Measurements from ENCODE around the gene LMBR1. TPM values are rescaled to one million over a fixed set of nuclear protein-coding genes. Genes with fewer than 3 reads are reported as not detected.

LMBR1 gene
- total RNA-seq, 1 donor from 2014 or later: 49.7 TPM

DNA sequence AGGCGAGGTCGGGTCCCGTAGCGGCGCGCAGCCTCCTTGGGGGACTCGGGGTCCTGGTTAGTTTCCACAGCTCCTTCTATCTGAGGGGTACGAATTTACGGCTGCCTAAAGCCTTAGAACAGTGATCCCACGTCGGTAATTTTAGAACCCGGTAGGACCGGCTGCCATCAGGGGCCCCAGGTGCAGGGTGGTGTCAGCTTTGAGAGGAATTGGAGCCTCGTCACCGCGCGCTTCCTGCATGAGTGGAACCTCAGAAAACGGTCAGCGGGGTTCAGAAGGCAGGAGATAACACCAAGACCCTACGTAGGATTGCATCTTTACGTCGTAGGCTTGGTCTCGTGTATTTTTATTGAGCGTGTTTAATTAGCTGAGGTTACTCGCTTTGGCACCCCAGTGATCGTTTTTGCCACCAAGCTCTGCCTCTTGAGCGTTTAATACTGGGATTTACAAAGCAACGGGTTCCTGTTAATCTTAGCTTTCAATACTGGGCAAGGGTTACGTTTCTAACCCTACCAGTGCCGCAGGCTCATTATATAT is 252.0 kb downstream of the LMBR1 start:
- Mint-ChIP-seq H3K36me3 (ENCODE audit: low read depth, unreplicated experiment) (no peaks in the 10 kb centered on the region), H3K9me3 (ENCODE audit: unreplicated experiment) (peaks cover 7% of the 10 kb centered on the region), H3K4me1 (ENCODE audit: low read depth, unreplicated experiment) (peaks cover 7% of the 10 kb centered on the region), H3K27ac (ENCODE audit: unreplicated experiment) (peak overlapping the region; percentile 95), H3K4me3 (ENCODE audit: unreplicated experiment) (peak overlapping the region; percentile 93), H3K27me3 (ENCODE audit: low read depth, unreplicated experiment) (no peaks in the 10 kb centered on the region)
- DNase-seq (ENCODE audit: low read depth) (peak; percentile 49), FAIRE-seq (no peak)
- TF ChIP-seq EZH2 (IDR thresholded peaks at IDR 0.05; ENCODE audit: insufficient read depth, low read length): no peak
- TF ChIP-seq, protein P1, sequence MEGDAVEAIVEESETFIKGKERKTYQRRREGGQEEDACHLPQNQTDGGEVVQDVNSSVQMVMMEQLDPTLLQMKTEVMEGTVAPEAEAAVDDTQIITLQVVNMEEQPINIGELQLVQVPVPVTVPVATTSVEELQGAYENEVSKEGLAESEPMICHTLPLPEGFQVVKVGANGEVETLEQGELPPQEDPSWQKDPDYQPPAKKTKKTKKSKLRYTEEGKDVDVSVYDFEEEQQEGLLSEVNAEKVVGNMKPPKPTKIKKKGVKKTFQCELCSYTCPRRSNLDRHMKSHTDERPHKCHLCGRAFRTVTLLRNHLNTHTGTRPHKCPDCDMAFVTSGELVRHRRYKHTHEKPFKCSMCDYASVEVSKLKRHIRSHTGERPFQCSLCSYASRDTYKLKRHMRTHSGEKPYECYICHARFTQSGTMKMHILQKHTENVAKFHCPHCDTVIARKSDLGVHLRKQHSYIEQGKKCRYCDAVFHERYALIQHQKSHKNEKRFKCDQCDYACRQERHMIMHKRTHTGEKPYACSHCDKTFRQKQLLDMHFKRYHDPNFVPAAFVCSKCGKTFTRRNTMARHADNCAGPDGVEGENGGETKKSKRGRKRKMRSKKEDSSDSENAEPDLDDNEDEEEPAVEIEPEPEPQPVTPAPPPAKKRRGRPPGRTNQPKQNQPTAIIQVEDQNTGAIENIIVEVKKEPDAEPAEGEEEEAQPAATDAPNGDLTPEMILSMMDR (IDR thresholded peaks at IDR 0.05; ENCODE audit: insufficient read depth, low read depth, low read length): no peak
- Histone ChIP-seq H4K20me1 (ENCODE audit: insufficient read depth, low read length) (no peaks in the 10 kb centered on the region), H3K36me3 (ENCODE audit: insufficient read depth, low read length) (no peaks in the 10 kb centered on the region), H3K9me3 (ENCODE audit: insufficient read depth, low read depth, low read length) (no peaks in the 10 kb centered on the region), H3K9ac (ENCODE audit: low read length) (peak overlapping the region; percentile 90), H3K4me3 (ENCODE audit: insufficient read depth, low read depth, low read length) (peak overlapping the region; percentile 79), H3K27me3 (ENCODE audit: insufficient read depth, low read length) (no peaks in the 10 kb centered on the region), H2AFZ (ENCODE audit: low read depth, low read length) (peak overlapping the region; percentile 93), H3K27ac (ENCODE audit: low read depth, low read length) (peak overlapping the region; percentile 88), H3K79me2 (ENCODE audit: insufficient read depth, low read length) (peaks cover 17% of the 10 kb centered on the region), H3K4me2 (ENCODE audit: low read length) (peak overlapping the region; percentile 82), H3K4me1 (ENCODE audit: insufficient read depth, low read length) (peaks cover 3% of the 10 kb centered on the region)

DNA sequence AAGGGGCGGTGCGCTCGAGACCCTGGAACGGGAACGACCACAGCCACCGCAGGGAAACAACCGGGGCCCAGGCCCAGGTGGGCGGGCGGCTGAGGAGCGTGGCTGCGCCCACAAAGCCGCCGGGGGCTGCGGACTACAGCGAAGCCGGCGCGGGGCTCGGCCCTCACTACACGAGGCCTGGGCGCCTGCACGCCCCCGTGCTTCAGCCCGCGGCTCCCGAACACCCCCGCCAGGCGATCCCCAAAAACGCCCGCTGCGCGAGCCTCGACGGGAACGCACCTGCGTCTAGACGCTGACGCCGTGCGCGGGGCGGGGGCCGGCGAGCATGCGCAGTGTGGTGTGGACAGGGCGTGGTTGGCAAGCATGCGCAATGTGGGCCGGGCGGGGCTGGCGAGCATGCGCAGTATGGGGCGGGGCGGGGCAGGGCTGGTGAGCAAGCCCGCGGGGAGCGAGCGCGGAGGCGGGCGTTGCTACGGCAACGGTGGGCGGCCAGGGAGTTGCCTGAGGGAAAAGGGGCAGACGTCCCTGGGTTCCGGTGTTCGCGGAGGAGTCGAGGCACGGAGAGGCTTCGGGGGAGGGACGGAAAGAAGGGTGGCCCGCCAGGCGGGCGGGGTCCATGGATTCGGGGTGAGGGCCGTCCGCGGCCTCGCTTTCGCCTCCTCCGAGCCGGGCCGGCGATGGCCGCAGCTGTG is 252.6 kb downstream of the LMBR1 start, which contains the start of gene RNF32:
TSS of gene RNF32 (plus strand) at position 518 of the 692 bp plus-strand sequence. CDS start 3,104 bp downstream, outside the sequence.
- peak within 1 kb of the TSS; percentile 94 for H2AFZ ChIP-seq (ENCODE audit: low read depth, low read length)

More for the DNA sequence above, 252.6 kb downstream of the LMBR1 start, which contains the start of gene RNF32:
- FAIRE-seq (no peak), DNase-seq (ENCODE audit: low read depth) (peak; percentile 76)
- peaks cover 7% of the 10 kb centered on the region for H3K4me1 Mint-ChIP-seq (ENCODE audit: low read depth, unreplicated experiment)
- peaks cover 7% of the 10 kb centered on the region for H3K9me3 Mint-ChIP-seq (ENCODE audit: unreplicated experiment)
- no peaks in the 10 kb centered on the region for H3K36me3 Mint-ChIP-seq (ENCODE audit: low read depth, unreplicated experiment)
- Histone ChIP-seq H3K27ac (ENCODE audit: low read depth, low read length) (peak within 1 kb of the TSS; percentile 88), H3K9ac (ENCODE audit: low read length) (peak within 1 kb of the TSS; percentile 90), H3K4me1 (ENCODE audit: insufficient read depth, low read length) (peaks cover 3% of the 10 kb centered on the region), H3K79me2 (ENCODE audit: insufficient read depth, low read length) (peaks cover 17% of the 10 kb centered on the region), H3K9me3 (ENCODE audit: insufficient read depth, low read depth, low read length) (no peaks in the 10 kb centered on the region), H3K36me3 (ENCODE audit: insufficient read depth, low read length) (no peaks in the 10 kb centered on the region), H3K27me3 (ENCODE audit: insufficient read depth, low read length) (no peaks in the 10 kb centered on the region), H4K20me1 (ENCODE audit: insufficient read depth, low read length) (no peaks in the 10 kb centered on the region), H3K4me2 (ENCODE audit: low read length) (peak within 1 kb of the TSS; percentile 82), H3K4me3 (ENCODE audit: insufficient read depth, low read depth, low read length) (peak within 1 kb of the TSS; percentile 79)
- H3K4me3 Mint-ChIP-seq (ENCODE audit: unreplicated experiment): peak within 1 kb of the TSS; percentile 93
- no peak for TF ChIP-seq EZH2 (IDR thresholded peaks at IDR 0.05; ENCODE audit: insufficient read depth, low read length)
- TF ChIP-seq, protein P1 (IDR thresholded peaks at IDR 0.05; ENCODE audit: insufficient read depth, low read depth, low read length): no peak
- H3K27ac Mint-ChIP-seq (ENCODE audit: unreplicated experiment): peak within 1 kb of the TSS; percentile 95
- no peaks in the 10 kb centered on the region for H3K27me3 Mint-ChIP-seq (ENCODE audit: low read depth, unreplicated experiment)

Measured in astrocyte (in vitro differentiated cells and primary cell).